Hepatocyte (in vitro differentiated cells): ENCODE results near the gene FCHSD2. TPM values are rescaled to one million over a fixed set of nuclear protein-coding genes. Genes with fewer than 3 reads are reported as not detected.
"Not testable (repeated sequence)": the region's sequence is repeated elsewhere in the genome, so short reads cannot be mapped to it uniquely, and the experiment has no call there.

Experiments
- DNase-seq: peaks from one replicate; pipeline ENCODE4 v3.0.0-alpha.2; 2016; ENCODE audit warnings: low spot score
- H2AFZ ChIP-seq: fragments of 200-600 bp; sonication (generic); 2 replicates; pipeline ENCODE4 v1.6.0; 2016; ENCODE audit warnings: antibody characterized with exemption, mild to moderate bottlenecking
- H3K27ac ChIP-seq: fragments of 200-600 bp; sonication (generic); 2 replicates; pipeline ENCODE4 v1.5.1; 2016; ENCODE audit warnings: mild to moderate bottlenecking
- H3K27me3 ChIP-seq: fragments of 200-600 bp; sonication (generic); 2 replicates; pipeline ENCODE4 v1.6.1; 2016
- H3K36me3 ChIP-seq: fragments of 200-600 bp; sonication (generic); replicated peaks from 2 replicates; pipeline ENCODE4 v1.5.1; 2016; ENCODE audit warnings: low read depth; ENCODE audit not compliant: insufficient read depth
- H3K4me1 ChIP-seq: fragments of 200-600 bp; sonication (generic); 2 replicates; pipeline ENCODE4 v1.5.1; 2016; ENCODE audit warnings: mild to moderate bottlenecking, moderate library complexity; ENCODE audit not compliant: insufficient read depth
- H3K4me2 ChIP-seq: fragments of 200-600 bp; sonication (generic); 2 replicates; pipeline ENCODE4 v1.6.0; 2016
- H3K4me3 ChIP-seq: fragments of 200-600 bp; sonication (generic); 2 replicates; pipeline ENCODE4 v1.5.1; 2016; ENCODE audit warnings: mild to moderate bottlenecking
- H3K79me2 ChIP-seq: fragments of 200-600 bp; sonication (generic); 2 replicates; pipeline ENCODE4 v1.6.0; 2017; ENCODE audit warnings: mild to moderate bottlenecking
- H3K9me2 ChIP-seq: fragments of 200-600 bp; sonication (generic); replicated peaks from 2 replicates; pipeline ENCODE4 v1.6.0; 2017; ENCODE audit warnings: mild to moderate bottlenecking; ENCODE audit not compliant: insufficient read depth
- H3K9me3 ChIP-seq: fragments of 200-600 bp; sonication (generic); 2 replicates; pipeline ENCODE4 v1.5.1; 2016; ENCODE audit warnings: low read depth, mild to moderate bottlenecking
- H4K20me1 ChIP-seq: fragments of 200-600 bp; sonication (generic); 2 replicates; pipeline ENCODE4 v1.6.0; 2016; ENCODE audit warnings: mild to moderate bottlenecking; ENCODE audit not compliant: insufficient read depth, poor library complexity, severe bottlenecking
- CTCF ChIP-seq: fragments of 200-600 bp; sonication (generic); IDR thresholded peaks from 2 replicates; pipeline ENCODE4 v1.5.1; 2016; ENCODE audit warnings: antibody characterized with exemption, mild to moderate bottlenecking; ENCODE audit not compliant: poor library complexity
- EZH2 ChIP-seq: fragments of 200-600 bp; sonication (generic); IDR thresholded peaks from 2 replicates; pipeline ENCODE4 v1.6.1; 2016; ENCODE audit warnings: antibody characterized with exemption, mild to moderate bottlenecking, borderline replicate concordance
- EZH2phosphoT487 ChIP-seq: fragments of 200-600 bp; sonication (generic); IDR thresholded peaks from one replicate; pipeline ENCODE4 v1.6.1; 2018; ENCODE audit warnings: antibody characterized with exemption, mild to moderate bottlenecking, low read depth, moderate library complexity; ENCODE audit not compliant: unreplicated experiment, severe bottlenecking
- WGBS: methylation state at CpG from one replicate; pipeline ENCODE4 v1.1.6; 2016; ENCODE audit warnings: low lambda C conversion rate; ENCODE audit errors: missing lambda C conversion rate; 5-methylcytosine and 5-hydroxymethylcytosine counted together
- polyA plus RNA-seq: library from polyadenylated mRNA; unstranded; fragments of >200 nt; fragmentation: Nextera tagmentation; extraction: Ambion mirVana; gene quantifications from 2 replicates; pipeline ENCODE4 v1.2.1, GENCODE V29; 2016
- total RNA-seq: library from RNA; depleted of rRNA; stranded (reverse); fragments of >200 nt; gene quantifications from 2 replicates; pipeline ENCODE4 v1.2.3, GENCODE V29; 2014

FCHSD2 gene
- total and polyA plus RNA-seq, 2 experiments from 2014 or later = 9.1 to 13.1 TPM

- Histone ChIP-seq H3K9me2 (no peaks in the 10 kb centered on the region), H3K27me3 (no peaks in the 10 kb centered on the region), H3K4me2 (peak overlapping the region; percentile 99), H3K4me1 (peaks cover 28% of the 10 kb centered on the region), H2AFZ (no peak overlapping the region), H3K9me3 (no peaks in the 10 kb centered on the region), H3K79me2 (peaks cover 33% of the 10 kb centered on the region), H4K20me1 (no peaks in the 10 kb centered on the region), H3K27ac (peak overlapping the region; percentile 11), H3K36me3 (no peaks in the 10 kb centered on the region), H3K4me3 (no peak overlapping the region)
- 79% methylated on average over 4 of the region's 4 CpGs for WGBS
- no peak for TF ChIP-seq EZH2
- TF ChIP-seq CTCF = no peak
- no peak for TF ChIP-seq EZH2phosphoT487
- DNase-seq = no peak
Measured at GRCh38 chr11:72812604-72812966, 329.5 kb downstream of the FCHSD2 start.

GRCh38 chr11:72811686-72812085 is 330.4 kb downstream of the FCHSD2 start:
- H4K20me1 ChIP-seq, H2AFZ ChIP-seq, DNase-seq, H3K9me2 ChIP-seq, H3K4me3 ChIP-seq, H3K9me3 ChIP-seq, H3K36me3 ChIP-seq, H3K27ac ChIP-seq, H3K27me3 ChIP-seq, H3K4me2 ChIP-seq: not testable (repeated sequence)
- H3K4me1 ChIP-seq = peaks cover 28% of the 10 kb centered on the region
- 98% methylated on average over 10 of the region's 10 CpGs for WGBS
- H3K79me2 ChIP-seq = peaks cover 33% of the 10 kb centered on the region

DNA sequence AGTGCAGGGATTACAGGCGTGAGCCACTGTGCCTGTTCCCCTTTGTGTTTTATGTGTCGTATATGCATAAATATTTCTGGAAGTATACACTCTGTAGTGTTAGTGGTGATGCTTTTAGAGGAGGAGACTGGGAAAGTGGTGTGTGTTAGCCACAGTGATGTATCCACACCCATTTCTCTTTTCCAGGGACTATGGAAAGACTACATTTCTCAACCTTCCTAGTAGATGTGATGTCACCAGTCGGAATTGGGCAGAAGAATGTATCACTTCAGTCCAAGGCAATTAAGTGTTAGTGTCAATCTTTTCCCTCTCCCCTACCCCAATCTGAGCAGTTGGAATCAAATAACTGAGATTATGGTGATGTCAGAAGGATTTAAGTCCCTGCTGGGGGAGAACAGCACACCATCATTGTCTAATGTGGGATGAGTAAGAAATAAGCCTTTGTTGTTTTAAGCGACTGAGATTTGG is 333.8 kb downstream of the FCHSD2 start:
- WGBS = 88% methylated on average over 4 of the region's 4 CpGs
- TF ChIP-seq EZH2phosphoT487 (no peak), CTCF (no peak)
- Histone ChIP-seq H2AFZ (no peak overlapping the region), H3K4me2 (no peak overlapping the region), H3K27me3 (no peaks in the 10 kb centered on the region), H3K9me3 (no peaks in the 10 kb centered on the region), H3K9me2 (no peaks in the 10 kb centered on the region), H3K4me1 (peaks cover 15% of the 10 kb centered on the region), H3K27ac (no peak overlapping the region), H3K36me3 (no peaks in the 10 kb centered on the region), H3K79me2 (peaks cover 21% of the 10 kb centered on the region), H4K20me1 (no peaks in the 10 kb centered on the region), H3K4me3 (no peak overlapping the region)
- DNase-seq = no peak

DNA sequence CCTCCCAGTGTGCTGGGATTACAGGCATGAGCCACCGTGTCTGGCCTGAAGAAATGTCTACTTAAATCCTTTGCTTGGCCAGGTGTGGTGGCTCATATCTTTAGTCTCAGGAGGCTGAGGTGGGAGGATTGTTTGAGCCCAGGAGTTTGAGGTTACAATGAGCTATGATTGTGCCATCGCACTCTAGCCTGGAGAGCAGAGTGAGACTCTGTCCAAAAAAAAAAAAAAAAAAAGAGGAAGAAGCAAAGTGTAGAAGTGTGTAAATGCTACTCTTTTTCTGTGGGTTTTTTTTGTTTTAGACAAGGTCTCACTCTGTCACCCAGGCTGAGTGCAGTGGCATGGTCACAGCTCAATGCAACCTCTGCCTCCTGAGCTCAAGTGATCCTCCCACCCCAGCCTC is 334.3 kb downstream of the FCHSD2 start:
- H3K4me1 ChIP-seq = peaks cover 9% of the 10 kb centered on the region
- H3K9me2 ChIP-seq = no peaks in the 10 kb centered on the region
- no peak for DNase-seq
- no peak overlapping the region for H3K27ac ChIP-seq
- H3K4me3 ChIP-seq = no peak overlapping the region
- no peaks in the 10 kb centered on the region for H3K9me3 ChIP-seq
- TF ChIP-seq EZH2 (no peak), EZH2phosphoT487 (no peak), CTCF (no peak)
- no peak overlapping the region for H2AFZ ChIP-seq
- H3K36me3 ChIP-seq = no peaks in the 10 kb centered on the region
- peaks cover 15% of the 10 kb centered on the region for H3K79me2 ChIP-seq
- H3K27me3 ChIP-seq = no peaks in the 10 kb centered on the region
- H3K4me2 ChIP-seq = no peak overlapping the region
- H4K20me1 ChIP-seq = no peaks in the 10 kb centered on the region
- WGBS = 82% methylated on average over 2 of the region's 2 CpGs
